ENCODE measurements around the gene IFNGR1.
A peak's percentile ranks its signal among the peaks of the same experiment; 100 is the strongest.

IFNGR1 gene

GRCh38 chr6:137155830-137156229, 63.4 kb downstream of the IFNGR1 start:
- in situ Hi-C loops (cut with HindIII; ENCODE audit: low sequenced_read_pairs): no loop called here
- peak; percentile 47 for DNase-seq (ENCODE audit: low read depth)
- TF ChIP-seq, protein P1, sequence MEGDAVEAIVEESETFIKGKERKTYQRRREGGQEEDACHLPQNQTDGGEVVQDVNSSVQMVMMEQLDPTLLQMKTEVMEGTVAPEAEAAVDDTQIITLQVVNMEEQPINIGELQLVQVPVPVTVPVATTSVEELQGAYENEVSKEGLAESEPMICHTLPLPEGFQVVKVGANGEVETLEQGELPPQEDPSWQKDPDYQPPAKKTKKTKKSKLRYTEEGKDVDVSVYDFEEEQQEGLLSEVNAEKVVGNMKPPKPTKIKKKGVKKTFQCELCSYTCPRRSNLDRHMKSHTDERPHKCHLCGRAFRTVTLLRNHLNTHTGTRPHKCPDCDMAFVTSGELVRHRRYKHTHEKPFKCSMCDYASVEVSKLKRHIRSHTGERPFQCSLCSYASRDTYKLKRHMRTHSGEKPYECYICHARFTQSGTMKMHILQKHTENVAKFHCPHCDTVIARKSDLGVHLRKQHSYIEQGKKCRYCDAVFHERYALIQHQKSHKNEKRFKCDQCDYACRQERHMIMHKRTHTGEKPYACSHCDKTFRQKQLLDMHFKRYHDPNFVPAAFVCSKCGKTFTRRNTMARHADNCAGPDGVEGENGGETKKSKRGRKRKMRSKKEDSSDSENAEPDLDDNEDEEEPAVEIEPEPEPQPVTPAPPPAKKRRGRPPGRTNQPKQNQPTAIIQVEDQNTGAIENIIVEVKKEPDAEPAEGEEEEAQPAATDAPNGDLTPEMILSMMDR (IDR thresholded peaks at IDR 0.05; ENCODE audit: low read depth, low read length, missing control alignments): no peak
- no peak overlapping the region for H3K4me3 ChIP-seq (ENCODE audit: low read depth, low read length)

GRCh38 chr6:137150072-137150471, 69.1 kb downstream of the IFNGR1 start:
- in situ Hi-C loops (cut with HindIII; ENCODE audit: low sequenced_read_pairs): no loop called here
- no peak for DNase-seq (ENCODE audit: low read depth)
- H3K4me3 ChIP-seq (ENCODE audit: low read depth, low read length): no peak overlapping the region
- TF ChIP-seq, protein P1 (IDR thresholded peaks at IDR 0.05; ENCODE audit: low read depth, low read length, missing control alignments): no peak

DNA sequence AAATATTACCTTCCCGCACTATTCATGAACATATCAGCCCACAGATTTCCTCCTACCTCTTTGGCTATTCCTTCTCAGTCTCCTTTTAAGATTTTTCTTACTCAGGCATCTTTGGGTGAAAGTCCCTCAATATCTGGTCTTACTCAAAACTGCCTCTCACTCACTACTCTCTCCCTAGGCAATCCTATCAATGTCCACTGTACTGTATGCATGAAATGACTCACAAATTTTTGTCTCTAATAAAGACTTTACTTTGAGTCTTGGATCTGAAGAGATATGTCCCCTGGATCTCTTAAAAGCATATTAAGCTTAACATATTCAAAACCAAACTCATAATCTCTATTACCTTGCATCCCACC, 70.2 kb downstream of the IFNGR1 start:
- DNase-seq (ENCODE audit: low read depth): no peak
- in situ Hi-C loops (cut with HindIII; ENCODE audit: low sequenced_read_pairs): no loop called here
- TF ChIP-seq, protein P1 (IDR thresholded peaks at IDR 0.05; ENCODE audit: low read depth, low read length, missing control alignments): no peak
- no peak overlapping the region for H3K4me3 ChIP-seq (ENCODE audit: low read depth, low read length)

DNA sequence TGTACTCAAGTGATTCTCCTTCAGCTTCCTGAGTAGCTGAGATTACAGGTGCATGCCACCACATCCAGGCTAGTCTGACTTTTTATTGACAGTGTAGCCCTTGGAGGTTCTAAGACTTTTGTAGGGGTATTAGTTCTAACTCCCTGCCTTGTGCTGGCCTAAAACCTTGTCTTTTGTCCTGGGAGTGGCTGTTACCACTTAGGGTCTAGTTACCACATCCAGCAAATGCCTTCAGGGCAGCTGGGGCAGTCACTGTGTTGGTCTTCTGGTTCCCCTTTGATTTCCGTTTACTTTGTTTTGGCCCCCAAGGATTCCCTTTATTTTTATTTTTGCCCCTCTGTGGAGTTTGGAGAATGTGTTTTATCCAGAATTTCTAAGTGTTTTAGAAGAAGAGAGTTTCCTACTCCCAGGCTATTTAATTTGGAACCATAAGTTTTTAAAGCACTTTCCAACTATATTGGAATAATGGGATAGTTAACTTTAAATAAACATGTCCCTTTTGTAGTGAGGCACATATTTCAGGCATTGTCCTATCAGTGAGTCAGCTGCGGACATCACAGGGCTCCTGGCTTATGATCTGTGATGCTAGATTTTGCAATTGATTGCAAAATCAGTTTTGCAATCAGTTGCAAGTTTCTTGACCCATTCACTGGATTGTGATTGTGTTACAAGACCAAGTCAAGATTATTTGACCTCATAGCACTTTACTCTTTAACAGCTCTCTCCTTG, 70.7 kb downstream of the IFNGR1 start:
- no peak overlapping the region for H3K4me3 ChIP-seq (ENCODE audit: low read depth, low read length)
- DNase-seq (ENCODE audit: low read depth): no peak
- TF ChIP-seq, protein P1 (IDR thresholded peaks at IDR 0.05; ENCODE audit: low read depth, low read length, missing control alignments): no peak
- in situ Hi-C loops (cut with HindIII; ENCODE audit: low sequenced_read_pairs): no loop called here

All from astrocyte of the cerebellum (primary cell).